ENCODE measurements around the gene TMEM59.

DNA sequence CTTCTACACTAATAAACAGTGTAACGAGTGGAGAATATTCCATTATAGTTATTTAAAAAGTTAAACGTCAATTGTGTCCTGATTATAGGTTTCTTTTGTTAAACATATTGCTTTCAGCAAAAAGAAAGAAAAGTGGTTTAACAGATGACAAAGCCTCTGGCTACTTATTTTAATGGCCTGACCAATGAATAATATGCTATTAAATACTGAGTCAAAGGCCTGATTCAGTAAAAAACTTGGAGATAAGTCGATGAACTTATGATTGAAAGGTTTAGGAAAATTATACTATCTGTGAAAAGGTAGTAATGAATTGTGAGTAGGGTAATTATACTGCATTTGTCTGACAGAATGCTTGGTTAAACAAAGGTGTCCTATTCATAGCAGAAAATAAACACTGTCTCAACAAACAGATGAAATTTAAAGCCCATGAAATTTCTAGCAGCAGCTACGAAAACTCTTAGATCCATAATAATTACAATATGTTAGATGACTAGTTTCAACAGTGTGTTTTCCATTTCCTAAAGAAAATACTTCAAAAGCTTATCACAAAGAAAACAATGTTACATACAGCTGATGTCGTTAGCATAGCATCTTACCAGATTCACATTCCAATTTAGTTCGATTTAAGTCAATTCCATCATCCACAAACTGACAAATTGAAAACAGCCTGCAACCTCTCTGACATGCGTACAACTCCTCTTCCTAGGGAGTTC lies 6.2 kb downstream of the TMEM59 start:
- no peak for TF ChIP-seq POLR2A (IDR thresholded peaks at IDR 0.05; ENCODE audit: extremely low read depth, insufficient read length)
- TF ChIP-seq, protein P1, sequence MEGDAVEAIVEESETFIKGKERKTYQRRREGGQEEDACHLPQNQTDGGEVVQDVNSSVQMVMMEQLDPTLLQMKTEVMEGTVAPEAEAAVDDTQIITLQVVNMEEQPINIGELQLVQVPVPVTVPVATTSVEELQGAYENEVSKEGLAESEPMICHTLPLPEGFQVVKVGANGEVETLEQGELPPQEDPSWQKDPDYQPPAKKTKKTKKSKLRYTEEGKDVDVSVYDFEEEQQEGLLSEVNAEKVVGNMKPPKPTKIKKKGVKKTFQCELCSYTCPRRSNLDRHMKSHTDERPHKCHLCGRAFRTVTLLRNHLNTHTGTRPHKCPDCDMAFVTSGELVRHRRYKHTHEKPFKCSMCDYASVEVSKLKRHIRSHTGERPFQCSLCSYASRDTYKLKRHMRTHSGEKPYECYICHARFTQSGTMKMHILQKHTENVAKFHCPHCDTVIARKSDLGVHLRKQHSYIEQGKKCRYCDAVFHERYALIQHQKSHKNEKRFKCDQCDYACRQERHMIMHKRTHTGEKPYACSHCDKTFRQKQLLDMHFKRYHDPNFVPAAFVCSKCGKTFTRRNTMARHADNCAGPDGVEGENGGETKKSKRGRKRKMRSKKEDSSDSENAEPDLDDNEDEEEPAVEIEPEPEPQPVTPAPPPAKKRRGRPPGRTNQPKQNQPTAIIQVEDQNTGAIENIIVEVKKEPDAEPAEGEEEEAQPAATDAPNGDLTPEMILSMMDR (IDR thresholded peaks at IDR 0.05; ENCODE audit: low read depth, low read length): no peak

All from NB4 (cell line).